Measurements from ENCODE around the gene APPL1. TPM values are rescaled to one million over a fixed set of nuclear protein-coding genes. Genes with fewer than 3 reads are reported as not detected.

The APPL1 gene
- total RNA-seq, 1 donor from 2014 or later: 63.1 TPM

- peaks cover 23 to 54% of the 10 kb centered on the region in 2 donors for H3K36me3 ChIP-seq
- no peak for DNase-seq (ENCODE audit: low spot score in 2 of 2)
These were observed 24.9 kb downstream of the APPL1 start for GRCh38 chr3:57252404-57252803.

GRCh38 chr3:57256844-57257243 lies 29.3 kb downstream of the APPL1 start:
- H3K4me3 ChIP-seq: no peak overlapping the region
- no peak overlapping the region for H3K27ac ChIP-seq
- H3K36me3 ChIP-seq: peaks cover 31 to 65% of the 10 kb centered on the region in 2 donors
- H3K9me3 ChIP-seq: no peaks in the 10 kb centered on the region
- TF ChIP-seq CTCF (IDR thresholded peaks at IDR 0.05): no peak
- DNase-seq (ENCODE audit: low spot score in 2 of 2): no peak
- H3K4me1 ChIP-seq: no peaks in the 10 kb centered on the region
- H3K27me3 ChIP-seq: no peaks in the 10 kb centered on the region
- intact Hi-C loops (cut with DNase I): no loop called here

More at GRCh38 chr3:57252404-57252803, 24.9 kb downstream of the APPL1 start:
- no peaks in the 10 kb centered on the region for H3K27me3 ChIP-seq
- H3K9me3 ChIP-seq: no peaks in the 10 kb centered on the region
- intact Hi-C loops (cut with DNase I): no loop called here
- H3K27ac ChIP-seq: no peak overlapping the region
- no peak for TF ChIP-seq CTCF (IDR thresholded peaks at IDR 0.05)
- H3K4me1 ChIP-seq: no peaks in the 10 kb centered on the region
- H3K4me3 ChIP-seq: no peak overlapping the region

- DNase-seq (ENCODE audit: low spot score in 2 of 2): no peak
- Histone ChIP-seq H3K27ac (no peak overlapping the region), H3K4me1 (no peaks in the 10 kb centered on the region), H3K27me3 (no peaks in the 10 kb centered on the region), H3K9me3 (no peaks in the 10 kb centered on the region), H3K4me3 (no peak overlapping the region), H3K36me3 (peaks cover 31 to 68% of the 10 kb centered on the region in 2 donors)
- intact Hi-C loops (cut with DNase I): no loop called here
- no peak for TF ChIP-seq CTCF (IDR thresholded peaks at IDR 0.05)
These were observed 30.1 kb downstream of the APPL1 start for GRCh38 chr3:57257678-57258077.

- Histone ChIP-seq H3K27ac (no peak overlapping the region), H3K4me1 (no peaks in the 10 kb centered on the region), H3K9me3 (no peaks in the 10 kb centered on the region), H3K4me3 (no peak overlapping the region), H3K36me3 (peaks cover 48 to 85% of the 10 kb centered on the region in 2 donors), H3K27me3 (no peaks in the 10 kb centered on the region)
- no peak for TF ChIP-seq CTCF (IDR thresholded peaks at IDR 0.05)
- DNase-seq (ENCODE audit: low spot score in 2 of 2): no peak
- intact Hi-C loops (cut with DNase I): no loop called here
These were observed 33.6 kb downstream of the APPL1 start for GRCh38 chr3:57261119-57261518.

- H3K4me1 ChIP-seq: no peaks in the 10 kb centered on the region
- intact Hi-C loops (cut with DNase I): no loop called here
- TF ChIP-seq CTCF (IDR thresholded peaks at IDR 0.05): no peak
- no peak for DNase-seq (ENCODE audit: low spot score in 2 of 2)
- no peaks in the 10 kb centered on the region for H3K27me3 ChIP-seq
- H3K4me3 ChIP-seq: no peak overlapping the region
- no peaks in the 10 kb centered on the region for H3K9me3 ChIP-seq
- H3K27ac ChIP-seq: no peak overlapping the region
- peaks cover 48 to 90% of the 10 kb centered on the region in 2 donors for H3K36me3 ChIP-seq
These were observed 34.4 kb downstream of the APPL1 start for GRCh38 chr3:57261929-57262328.

GRCh38 chr3:57268416-57268815 lies 40.9 kb downstream of the APPL1 start:
- Histone ChIP-seq H3K27ac (no peak overlapping the region), H3K27me3 (no peaks in the 10 kb centered on the region), H3K36me3 (peaks cover 27 to 70% of the 10 kb centered on the region in 2 donors), H3K9me3 (no peaks in the 10 kb centered on the region), H3K4me1 (no peaks in the 10 kb centered on the region), H3K4me3 (no peak overlapping the region)
- intact Hi-C loops (cut with DNase I): no loop called here
- no peak for DNase-seq (ENCODE audit: low spot score in 2 of 2)
- no peak for TF ChIP-seq CTCF (IDR thresholded peaks at IDR 0.05)
